ENCODE data around the gene SLC35A2.

SLC35A2 gene

GRCh38 chrX:48927736-48928382 is 16.4 kb upstream of the SLC35A2 start:
- DNase-seq (ENCODE audit: low read depth) = no peak

- DNase-seq (ENCODE audit: low read depth) = no peak
Measured at GRCh38 chrX:48927123-48927522, 15.7 kb upstream of the SLC35A2 start.

- no peak for DNase-seq (ENCODE audit: low read depth)
Measured at GRCh38 chrX:48924270-48924669, 12.8 kb upstream of the SLC35A2 start.

DNA sequence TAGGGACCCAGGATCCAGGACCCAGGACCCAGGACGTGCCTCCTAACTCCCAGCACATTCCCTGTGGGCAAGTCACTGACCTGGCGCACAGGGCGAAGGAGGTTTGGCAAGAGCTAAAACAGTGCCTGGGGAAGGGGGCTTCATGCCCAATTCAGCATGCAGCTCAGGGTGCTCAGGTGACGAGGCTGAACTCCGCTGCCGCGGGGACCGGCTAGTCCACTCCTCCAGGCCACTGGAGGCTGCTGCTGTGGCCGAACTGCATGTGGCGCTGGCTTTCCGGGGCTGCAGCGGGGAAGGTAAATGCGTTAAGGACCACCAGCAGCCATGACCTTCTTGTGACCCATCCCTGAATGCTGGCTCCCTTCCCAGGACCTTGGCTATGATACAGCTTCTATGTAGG is 12.3 kb upstream of the SLC35A2 start:
- DNase-seq (ENCODE audit: low read depth) = no peak

- no peak for DNase-seq (ENCODE audit: low read depth)
Measured at GRCh38 chrX:48920718-48921104, 9.3 kb upstream of the SLC35A2 start.

GRCh38 chrX:48919947-48920717 is 8.7 kb upstream of the SLC35A2 start:
- DNase-seq (ENCODE audit: low read depth) = no peak

DNA sequence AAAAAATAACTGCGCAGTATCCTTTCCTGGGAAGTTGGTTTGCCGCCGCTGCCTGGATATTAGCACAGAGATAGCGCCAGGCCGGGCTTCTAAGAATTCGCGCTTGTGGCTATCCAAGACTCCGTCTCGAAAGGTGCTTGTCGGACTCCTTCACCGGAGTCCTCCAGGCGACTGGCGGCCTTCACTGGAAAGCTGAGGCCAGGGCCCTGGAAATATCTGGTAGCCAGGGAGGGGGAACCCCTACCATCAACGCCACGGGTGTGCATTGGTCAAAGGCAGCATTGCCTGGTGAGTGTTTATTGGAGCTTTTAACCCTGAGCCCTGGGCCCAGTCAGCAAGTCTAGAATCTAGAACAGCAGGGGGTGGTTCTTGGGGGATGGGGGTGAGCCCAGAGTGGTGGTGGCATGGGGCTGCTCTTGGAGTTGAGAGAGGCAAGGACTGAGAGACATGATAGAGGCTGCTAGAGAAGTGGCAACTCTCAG is 8.0 kb upstream of the SLC35A2 start:
- no peak for DNase-seq (ENCODE audit: low read depth)

DNA sequence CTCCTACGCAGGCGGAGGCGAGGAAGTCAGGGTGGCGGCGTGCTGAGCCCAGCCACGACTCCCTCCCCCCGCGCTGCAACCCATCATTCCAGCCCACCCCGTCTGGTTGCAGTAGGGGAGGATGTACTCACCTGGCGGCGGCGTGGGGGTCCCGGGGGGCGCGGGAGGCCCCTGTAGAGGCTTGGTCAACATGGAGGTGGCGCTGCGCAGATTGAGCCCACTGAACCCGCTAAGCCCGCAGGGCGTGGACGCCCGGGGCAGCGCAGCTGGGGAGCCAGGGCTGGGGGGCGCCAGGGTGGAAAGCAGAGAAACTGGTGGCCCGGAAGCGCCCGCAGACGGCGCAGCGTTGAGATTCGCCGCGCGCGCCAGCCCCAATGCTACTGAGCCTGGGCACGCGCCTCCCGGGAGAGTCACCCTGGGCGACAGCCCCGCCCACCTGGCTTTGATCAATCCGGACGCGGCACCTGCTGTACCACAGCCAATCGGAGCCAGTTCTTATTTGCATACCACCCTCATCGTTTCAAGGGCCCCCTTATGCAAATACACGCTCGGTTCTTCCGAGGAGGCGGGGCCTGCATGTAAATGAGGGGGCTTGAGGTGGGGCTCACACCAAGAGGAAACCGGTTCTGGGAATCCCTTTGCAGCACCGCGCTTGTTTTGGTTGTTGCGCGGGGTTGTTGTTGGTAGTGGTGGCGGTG is 7.3 kb upstream of the SLC35A2 start, which contains the start of gene PIM2:
Gene PIM2, minus strand, starts transcription at position 382 of the 698 bp plus-strand sequence. Its CDS starts 190 bp downstream, at position 192.
- DNase-seq (ENCODE audit: low read depth) = peak; percentile 83

DNA sequence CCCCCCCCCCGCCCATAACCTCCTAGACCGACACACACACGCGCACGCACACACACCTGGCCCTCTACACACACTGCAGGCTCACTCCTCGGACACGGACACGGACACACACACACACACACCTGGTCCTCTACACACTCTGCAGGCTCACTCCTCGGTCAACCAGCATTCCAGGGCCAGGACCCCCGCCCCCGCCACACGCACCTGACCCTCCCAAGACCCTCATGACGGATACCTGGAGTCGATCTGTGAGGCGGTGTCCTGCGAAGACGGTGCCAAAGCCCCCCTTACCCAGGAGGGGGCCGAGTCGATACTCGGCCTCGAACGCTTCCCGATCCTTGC is 6.8 kb upstream of the SLC35A2 start:
- no peak for DNase-seq (ENCODE audit: low read depth)

DNA sequence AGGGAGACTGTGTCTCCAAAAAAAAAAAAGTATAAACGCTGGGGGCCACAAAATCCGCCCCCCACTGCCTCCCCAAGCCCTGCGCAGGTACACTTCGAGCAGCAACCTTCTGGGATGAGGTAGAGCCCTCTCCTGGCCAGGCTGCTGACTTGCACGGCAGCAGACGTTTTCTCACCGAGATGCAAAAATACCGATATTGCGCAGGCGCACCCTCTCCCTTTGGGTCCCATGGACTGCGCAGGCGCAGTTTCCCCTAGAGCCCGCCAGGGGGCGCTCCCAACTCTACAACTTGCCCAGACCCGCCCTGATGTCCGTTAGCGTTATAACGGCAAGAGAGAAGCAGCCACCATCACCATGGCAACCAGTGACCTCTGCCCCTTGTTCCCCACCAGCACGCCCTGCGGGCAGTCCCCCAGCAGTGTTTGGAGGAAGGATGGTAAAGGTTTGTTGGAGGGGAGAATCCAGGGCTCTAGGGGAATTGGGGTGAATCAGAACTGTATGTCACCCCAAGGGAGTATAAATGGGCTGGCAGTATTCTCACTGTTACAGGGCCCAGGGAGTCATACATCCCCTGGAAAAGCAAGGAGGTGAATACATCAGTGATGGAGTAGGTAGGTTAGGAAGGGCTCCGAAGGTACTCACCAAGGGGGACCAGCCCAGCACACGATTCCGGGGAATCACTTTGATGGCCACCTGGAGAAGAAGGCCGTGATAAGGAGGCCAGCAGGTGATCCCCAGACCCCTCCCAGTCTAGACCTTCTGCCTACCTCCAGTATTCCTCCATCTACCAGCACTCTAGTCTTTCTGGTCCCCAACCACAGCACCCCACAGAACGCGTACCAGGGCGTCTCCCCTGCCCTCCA is 5.9 kb upstream of the SLC35A2 start:
- peak; percentile 78 for DNase-seq (ENCODE audit: low read depth)

GRCh38 chrX:48914593-48915493 is 3.4 kb upstream of the SLC35A2 start:
- DNase-seq (ENCODE audit: low read depth) = no peak

GRCh38 chrX:48913605-48914366 is 2.3 kb upstream of the SLC35A2 start:
- DNase-seq (ENCODE audit: low read depth) = no peak

DNA sequence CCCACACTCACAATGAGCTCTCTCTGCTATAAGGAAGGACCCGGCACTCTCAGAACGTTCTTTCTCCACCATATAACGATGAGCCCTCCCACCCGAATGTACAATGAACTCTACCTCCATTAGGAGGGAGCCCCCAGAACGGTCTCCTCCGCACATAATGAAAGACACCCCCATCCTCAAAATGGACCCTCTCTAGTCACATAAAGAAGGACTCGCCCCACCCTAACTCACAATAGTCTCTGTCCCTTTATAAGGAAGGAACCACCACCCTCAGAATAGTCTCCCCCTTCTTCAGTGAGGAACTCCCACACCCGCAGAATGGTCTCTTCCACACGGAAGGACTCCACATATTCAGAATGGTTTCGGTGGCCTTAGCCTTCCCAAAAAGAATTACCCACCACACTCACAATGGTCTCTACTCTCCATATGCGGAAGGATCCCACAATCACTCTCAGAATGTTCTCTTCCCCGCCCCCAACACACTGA is 477 bp downstream of the SLC35A2 start:
- DNase-seq (ENCODE audit: low read depth) = no peak

GRCh38 chrX:48909703-48910294 is 1.6 kb downstream of the SLC35A2 start:
- no peak for DNase-seq (ENCODE audit: low read depth)

- DNase-seq (ENCODE audit: low read depth) = no peak
Measured at GRCh38 chrX:48908600-48908999, 2.8 kb downstream of the SLC35A2 start.

- no peak for DNase-seq (ENCODE audit: low read depth)
Measured at GRCh38 chrX:48905090-48905790, 6.2 kb downstream of the SLC35A2 start.

GRCh38 chrX:48904626-48905025 is 6.8 kb downstream of the SLC35A2 start:
- DNase-seq (ENCODE audit: low read depth) = no peak

- DNase-seq (ENCODE audit: low read depth) = no peak
Measured at GRCh38 chrX:48904180-48904579, 7.3 kb downstream of the SLC35A2 start.

DNA sequence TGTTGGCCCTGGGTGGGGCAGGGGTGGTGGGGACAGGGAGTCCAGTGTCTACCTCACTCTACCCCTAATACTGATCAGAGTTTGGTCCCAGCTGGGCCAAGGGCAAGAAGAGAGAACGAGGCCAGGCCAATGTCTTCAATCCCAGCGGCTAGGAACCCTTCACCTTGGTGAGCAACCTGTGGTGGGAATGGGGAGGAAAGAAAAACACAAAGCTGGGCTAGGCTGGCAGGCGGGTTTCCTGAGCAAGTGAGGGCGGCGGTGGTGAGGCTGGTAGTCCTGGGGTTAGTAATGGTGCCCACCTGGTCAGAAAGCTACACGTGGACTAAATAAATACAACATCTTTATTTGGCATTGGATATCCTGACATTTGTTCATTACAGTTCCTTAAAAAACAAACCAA is 8.2 kb downstream of the SLC35A2 start:
- DNase-seq (ENCODE audit: low read depth) = no peak

Measured in activated T-cell treated with anti-CD3 and anti-CD28 coated beads for 24 hours (primary cell).